ENCODE measurements around the gene CDK12.

The CDK12 gene

DNA sequence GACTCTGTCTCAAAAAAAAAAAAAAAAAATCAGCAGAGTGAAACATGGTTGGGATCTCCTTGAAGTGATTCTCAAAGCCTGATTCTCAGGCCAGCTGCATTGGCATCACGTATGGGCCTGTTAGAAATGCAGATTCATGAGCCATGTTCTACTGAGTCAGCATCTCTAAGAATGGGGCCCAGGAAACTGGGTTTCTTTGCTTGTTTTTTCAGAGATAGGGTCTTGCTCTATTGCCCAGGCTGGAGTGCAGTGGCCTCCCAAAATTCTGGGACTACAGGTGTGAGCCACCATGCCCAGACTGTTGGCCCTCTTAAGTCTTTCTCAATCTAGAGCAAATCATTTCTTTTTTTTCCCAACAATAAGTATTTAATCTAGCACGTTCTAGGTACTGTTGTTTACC is 47.7 kb downstream of the CDK12 start:
- no peak for DNase-seq (ENCODE audit: low read depth)
- H3K4me3 ChIP-seq (ENCODE audit: control insufficient read depth, low read depth, low read length) = no peak overlapping the region
- TF ChIP-seq, protein P1, sequence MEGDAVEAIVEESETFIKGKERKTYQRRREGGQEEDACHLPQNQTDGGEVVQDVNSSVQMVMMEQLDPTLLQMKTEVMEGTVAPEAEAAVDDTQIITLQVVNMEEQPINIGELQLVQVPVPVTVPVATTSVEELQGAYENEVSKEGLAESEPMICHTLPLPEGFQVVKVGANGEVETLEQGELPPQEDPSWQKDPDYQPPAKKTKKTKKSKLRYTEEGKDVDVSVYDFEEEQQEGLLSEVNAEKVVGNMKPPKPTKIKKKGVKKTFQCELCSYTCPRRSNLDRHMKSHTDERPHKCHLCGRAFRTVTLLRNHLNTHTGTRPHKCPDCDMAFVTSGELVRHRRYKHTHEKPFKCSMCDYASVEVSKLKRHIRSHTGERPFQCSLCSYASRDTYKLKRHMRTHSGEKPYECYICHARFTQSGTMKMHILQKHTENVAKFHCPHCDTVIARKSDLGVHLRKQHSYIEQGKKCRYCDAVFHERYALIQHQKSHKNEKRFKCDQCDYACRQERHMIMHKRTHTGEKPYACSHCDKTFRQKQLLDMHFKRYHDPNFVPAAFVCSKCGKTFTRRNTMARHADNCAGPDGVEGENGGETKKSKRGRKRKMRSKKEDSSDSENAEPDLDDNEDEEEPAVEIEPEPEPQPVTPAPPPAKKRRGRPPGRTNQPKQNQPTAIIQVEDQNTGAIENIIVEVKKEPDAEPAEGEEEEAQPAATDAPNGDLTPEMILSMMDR (IDR thresholded peaks at IDR 0.05; ENCODE audit: control insufficient read depth, insufficient read depth, low read depth, low read length, missing control alignments) = no peak

GRCh38 chr17:39513309-39513708 is 52.0 kb downstream of the CDK12 start:
- TF ChIP-seq, protein P1 (IDR thresholded peaks at IDR 0.05; ENCODE audit: control insufficient read depth, insufficient read depth, low read depth, low read length, missing control alignments) = no peak
- H3K4me3 ChIP-seq (ENCODE audit: control insufficient read depth, low read depth, low read length) = no peak overlapping the region
- no peak for DNase-seq (ENCODE audit: low read depth)

- no peak overlapping the region for H3K4me3 ChIP-seq (ENCODE audit: control insufficient read depth, low read depth, low read length)
- TF ChIP-seq, protein P1 (IDR thresholded peaks at IDR 0.05; ENCODE audit: control insufficient read depth, insufficient read depth, low read depth, low read length, missing control alignments) = no peak
- DNase-seq (ENCODE audit: low read depth) = no peak
Measured at GRCh38 chr17:39513915-39514314, 52.6 kb downstream of the CDK12 start.

DNA sequence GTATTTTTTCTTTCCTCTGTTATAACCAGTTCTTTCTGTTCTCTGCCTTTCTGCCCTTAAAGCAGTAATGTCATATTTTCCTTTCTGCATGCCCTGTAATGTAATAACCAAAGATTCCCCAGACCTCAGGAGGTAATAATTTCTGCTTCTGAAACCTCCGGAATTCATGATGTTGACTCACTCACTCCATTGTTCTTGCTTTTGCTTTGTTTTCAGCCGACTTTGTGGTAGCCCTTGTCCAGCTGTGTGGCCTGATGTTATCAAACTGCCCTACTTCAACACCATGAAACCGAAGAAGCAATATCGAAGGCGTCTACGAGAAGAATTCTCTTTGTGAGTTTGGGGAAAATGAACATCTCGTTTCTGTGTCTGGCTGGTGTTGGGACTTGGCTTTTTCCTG is 55.9 kb downstream of the CDK12 start:
- H3K4me3 ChIP-seq (ENCODE audit: control insufficient read depth, low read depth, low read length) = no peak overlapping the region
- peak; percentile 53 for DNase-seq (ENCODE audit: low read depth)
- TF ChIP-seq, protein P1 (IDR thresholded peaks at IDR 0.05; ENCODE audit: control insufficient read depth, insufficient read depth, low read depth, low read length, missing control alignments) = no peak

- TF ChIP-seq, protein P1 (IDR thresholded peaks at IDR 0.05; ENCODE audit: control insufficient read depth, insufficient read depth, low read depth, low read length, missing control alignments) = no peak
- H3K4me3 ChIP-seq (ENCODE audit: control insufficient read depth, low read depth, low read length) = no peak overlapping the region
- DNase-seq (ENCODE audit: low read depth) = no peak
Measured at GRCh38 chr17:39525801-39526506, 64.7 kb downstream of the CDK12 start.

- TF ChIP-seq, protein P1 (IDR thresholded peaks at IDR 0.05; ENCODE audit: control insufficient read depth, insufficient read depth, low read depth, low read length, missing control alignments) = peak; percentile 40
- no peak for DNase-seq (ENCODE audit: low read depth)
- H3K4me3 ChIP-seq (ENCODE audit: control insufficient read depth, low read depth, low read length) = no peak overlapping the region
Measured at GRCh38 chr17:39527220-39527813, 66.0 kb downstream of the CDK12 start.

Measured in AG09309 (cell line).